Activated T-helper 1 cell treated with anti-CD3 and anti-CD28 coated beads, Interleukin-2, amount 50 U/mL, for 16 hours (primary cell): ENCODE results near the gene ANKRD40CL.
"Not testable (repeated sequence)": the region's sequence is repeated elsewhere in the genome, so short reads cannot be mapped to it uniquely, and the experiment has no call there.

ENCODE experiments used
- DNase-seq, 2 donors: peaks; one replicate each; pipeline ENCODE4 v3.0.0-alpha.2; 2020; ENCODE audit warnings: low read depth in 1 of 2, low spot score in 1 of 2

Gene ANKRD40CL

GRCh38 chr17:50763716-50764475, 3.4 kb downstream of the ANKRD40CL start:
- DNase-seq: no peak

GRCh38 chr17:50762177-50762576, 5.1 kb downstream of the ANKRD40CL start:
- DNase-seq: no peak

GRCh38 chr17:50758989-50759544, 8.3 kb downstream of the ANKRD40CL start:
- no peak for DNase-seq

- no peak for DNase-seq
Observed at GRCh38 chr17:50758524-50758923, 8.8 kb downstream of the ANKRD40CL start.

GRCh38 chr17:50754521-50754920, 12.8 kb downstream of the ANKRD40CL start:
- DNase-seq: no peak

GRCh38 chr17:50749245-50749644, 18.1 kb downstream of the ANKRD40CL start:
- no peak for DNase-seq

- DNase-seq: no peak
Observed at GRCh38 chr17:50745631-50746030, 21.7 kb downstream of the ANKRD40CL start.

GRCh38 chr17:50739098-50739497, 28.2 kb downstream of the ANKRD40CL start:
- no peak for DNase-seq

- DNase-seq: no peak
Observed at GRCh38 chr17:50737118-50737698, 30.1 kb downstream of the ANKRD40CL start.

- no peak for DNase-seq
Observed at GRCh38 chr17:50735287-50735686, 32.0 kb downstream of the ANKRD40CL start.

- DNase-seq: no peak
Observed at GRCh38 chr17:50731575-50732460, 35.5 kb downstream of the ANKRD40CL start.

GRCh38 chr17:50728881-50729765, 38.2 kb downstream of the ANKRD40CL start:
- DNase-seq: no peak

- DNase-seq: no peak
Observed at GRCh38 chr17:50728112-50728429, 39.2 kb downstream of the ANKRD40CL start.

GRCh38 chr17:50725769-50726655, 41.3 kb downstream of the ANKRD40CL start:
- DNase-seq: no peak

- DNase-seq: not testable (repeated sequence)
Observed at GRCh38 chr17:50724622-50725021, 42.7 kb downstream of the ANKRD40CL start.

GRCh38 chr17:50722746-50723145, 44.6 kb downstream of the ANKRD40CL start:
- DNase-seq: no peak

GRCh38 chr17:50721194-50722010, 45.9 kb downstream of the ANKRD40CL start:
- DNase-seq: no peak

- DNase-seq: no peak
Observed at GRCh38 chr17:50719924-50720794, 47.2 kb downstream of the ANKRD40CL start.
